OCI-LY3 (cell line): ENCODE measurements around the gene WWOX.

Experiments
- H2AFZ ChIP-seq: fragments of 200-600, 300-600 bp; shearing (Covaris generic); 2 replicates; pipeline ENCODE4 v1.6.0; 2014; ENCODE audit warnings: antibody characterized with exemption, low read depth, low read length
- H3K27ac ChIP-seq: fragments of 200-600, 300-600 bp; sonication (generic); 2 replicates; pipeline ENCODE4 v1.5.1; 2014; ENCODE audit warnings: mild to moderate bottlenecking, low read length, moderate library complexity, mixed read lengths
- H3K27me3 ChIP-seq: fragments of 200-600, 300-600 bp; sonication (generic); 2 replicates; pipeline ENCODE4 v1.6.1; 2014; ENCODE audit warnings: low read depth, low read length, mixed read lengths
- H3K36me3 ChIP-seq: fragments of 200-600, 300-600 bp; sonication (generic); replicated peaks from 2 replicates; pipeline ENCODE3; 2014; ENCODE audit warnings: low read depth, low read length, mixed read lengths
- H3K4me1 ChIP-seq: fragments of 300-600, 200-600 bp; sonication (generic); 2 replicates; pipeline ENCODE4 v1.6.1; 2014; ENCODE audit warnings: low read length, mixed read lengths
- H3K4me2 ChIP-seq: fragments of 200-600, 300-600 bp; sonication (generic); 2 replicates; pipeline ENCODE4 v1.6.1; 2014; ENCODE audit warnings: low read length, mixed read lengths
- H3K4me3 ChIP-seq: fragments of 300-600, 200-600 bp; sonication (generic); 2 replicates; pipeline ENCODE4 v1.5.1; 2014; ENCODE audit warnings: antibody characterized with exemption, mild to moderate bottlenecking, low read length, moderate library complexity
- H3K79me2 ChIP-seq: fragments of 300-600, 200-600 bp; shearing (Covaris generic); 2 replicates; pipeline ENCODE4 v1.6.1; 2014; ENCODE audit warnings: mild to moderate bottlenecking, low read length, mixed read lengths
- H3K9ac ChIP-seq: fragments of 300-600, 200-600 bp; shearing (Covaris generic); 2 replicates; pipeline ENCODE4 v1.6.0; 2014; ENCODE audit warnings: mild to moderate bottlenecking, low read length, moderate library complexity
- H3K9me3 ChIP-seq: fragments of 200-600, 300-600 bp; shearing (Covaris generic); 2 replicates; pipeline ENCODE4 v1.6.1; 2014; ENCODE audit warnings: low read length, mixed read lengths; ENCODE audit not compliant: insufficient read depth
- H4K20me1 ChIP-seq: fragments of 200-600, 300-600 bp; sonication (generic); 2 replicates; pipeline ENCODE4 v1.6.1; 2016; ENCODE audit warnings: low read length, mixed read lengths; ENCODE audit not compliant: insufficient read depth
- EZH2phosphoT487 ChIP-seq: fragments of 200-600 bp; shearing (Covaris generic); IDR thresholded peaks from 2 replicates; pipeline ENCODE4 v1.6.1; 2018; ENCODE audit warnings: antibody characterized with exemption, mixed run types, low read depth
- TF ChIP-seq, protein P1 (sequence below): fragments of 200-600, 300-600 bp; sonication (generic); IDR thresholded peaks from 2 replicates; pipeline ENCODE4 v1.5.1; 2014; ENCODE audit warnings: antibody characterized with exemption, low read length, low read depth

WWOX gene

DNA sequence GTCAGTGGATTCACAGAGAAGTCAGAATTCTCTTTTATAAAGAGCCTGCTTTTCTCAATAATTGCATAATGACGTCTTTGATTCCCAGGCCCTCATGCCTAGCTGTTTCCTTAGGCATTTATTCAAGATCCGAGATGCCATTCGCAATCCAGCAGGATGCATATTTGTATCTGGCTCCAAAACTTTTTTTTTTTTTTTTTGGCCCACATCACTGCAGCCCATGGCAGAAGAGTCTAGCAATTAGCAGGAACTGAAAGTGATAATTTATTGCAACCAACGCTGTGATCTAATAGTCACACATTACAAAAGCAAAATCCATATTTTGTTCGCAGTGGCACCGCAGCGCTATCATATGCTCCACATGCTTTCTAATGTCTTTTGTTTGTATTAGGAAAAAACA lies 997.7 kb downstream of the WWOX start:
- H3K4me1 ChIP-seq = no peaks in the 10 kb centered on the region
- no peak overlapping the region for H3K27ac ChIP-seq
- TF ChIP-seq, protein P1, sequence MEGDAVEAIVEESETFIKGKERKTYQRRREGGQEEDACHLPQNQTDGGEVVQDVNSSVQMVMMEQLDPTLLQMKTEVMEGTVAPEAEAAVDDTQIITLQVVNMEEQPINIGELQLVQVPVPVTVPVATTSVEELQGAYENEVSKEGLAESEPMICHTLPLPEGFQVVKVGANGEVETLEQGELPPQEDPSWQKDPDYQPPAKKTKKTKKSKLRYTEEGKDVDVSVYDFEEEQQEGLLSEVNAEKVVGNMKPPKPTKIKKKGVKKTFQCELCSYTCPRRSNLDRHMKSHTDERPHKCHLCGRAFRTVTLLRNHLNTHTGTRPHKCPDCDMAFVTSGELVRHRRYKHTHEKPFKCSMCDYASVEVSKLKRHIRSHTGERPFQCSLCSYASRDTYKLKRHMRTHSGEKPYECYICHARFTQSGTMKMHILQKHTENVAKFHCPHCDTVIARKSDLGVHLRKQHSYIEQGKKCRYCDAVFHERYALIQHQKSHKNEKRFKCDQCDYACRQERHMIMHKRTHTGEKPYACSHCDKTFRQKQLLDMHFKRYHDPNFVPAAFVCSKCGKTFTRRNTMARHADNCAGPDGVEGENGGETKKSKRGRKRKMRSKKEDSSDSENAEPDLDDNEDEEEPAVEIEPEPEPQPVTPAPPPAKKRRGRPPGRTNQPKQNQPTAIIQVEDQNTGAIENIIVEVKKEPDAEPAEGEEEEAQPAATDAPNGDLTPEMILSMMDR = no peak
- TF ChIP-seq EZH2phosphoT487 = no peak
- H3K36me3 ChIP-seq = no peaks in the 10 kb centered on the region
- H3K27me3 ChIP-seq = peaks cover 28% of the 10 kb centered on the region
- H4K20me1 ChIP-seq = no peaks in the 10 kb centered on the region
- no peaks in the 10 kb centered on the region for H3K9me3 ChIP-seq
- H2AFZ ChIP-seq = no peak overlapping the region
- no peak overlapping the region for H3K4me2 ChIP-seq
- no peak overlapping the region for H3K4me3 ChIP-seq
- no peaks in the 10 kb centered on the region for H3K79me2 ChIP-seq
- no peak overlapping the region for H3K9ac ChIP-seq

DNA sequence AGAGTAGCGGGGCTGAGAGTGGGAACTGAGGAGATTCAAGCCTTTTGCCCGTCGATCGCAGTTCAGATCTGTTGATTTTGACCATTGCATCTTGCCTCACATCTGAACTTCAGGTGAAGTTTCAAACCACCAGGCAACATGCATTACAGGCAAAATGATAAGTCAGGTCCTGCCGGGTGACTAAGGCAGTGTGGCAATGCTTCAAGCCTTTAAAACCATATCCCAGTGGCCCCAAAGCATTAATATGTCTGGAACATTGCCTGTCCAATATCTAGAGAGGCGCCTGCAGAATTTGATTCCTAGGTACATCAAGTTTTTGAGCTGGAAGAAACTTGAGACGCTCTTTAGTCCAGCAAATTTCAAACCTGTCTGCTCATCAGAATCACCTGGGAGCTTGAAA lies 998.3 kb downstream of the WWOX start:
- no peaks in the 10 kb centered on the region for H3K36me3 ChIP-seq
- no peak overlapping the region for H2AFZ ChIP-seq
- no peaks in the 10 kb centered on the region for H4K20me1 ChIP-seq
- no peak overlapping the region for H3K27ac ChIP-seq
- H3K4me1 ChIP-seq = no peaks in the 10 kb centered on the region
- no peak overlapping the region for H3K4me2 ChIP-seq
- H3K79me2 ChIP-seq = no peaks in the 10 kb centered on the region
- no peak for TF ChIP-seq EZH2phosphoT487
- TF ChIP-seq, protein P1 = no peak
- H3K27me3 ChIP-seq = peaks cover 34% of the 10 kb centered on the region
- no peak overlapping the region for H3K9ac ChIP-seq
- no peaks in the 10 kb centered on the region for H3K9me3 ChIP-seq
- no peak overlapping the region for H3K4me3 ChIP-seq

DNA sequence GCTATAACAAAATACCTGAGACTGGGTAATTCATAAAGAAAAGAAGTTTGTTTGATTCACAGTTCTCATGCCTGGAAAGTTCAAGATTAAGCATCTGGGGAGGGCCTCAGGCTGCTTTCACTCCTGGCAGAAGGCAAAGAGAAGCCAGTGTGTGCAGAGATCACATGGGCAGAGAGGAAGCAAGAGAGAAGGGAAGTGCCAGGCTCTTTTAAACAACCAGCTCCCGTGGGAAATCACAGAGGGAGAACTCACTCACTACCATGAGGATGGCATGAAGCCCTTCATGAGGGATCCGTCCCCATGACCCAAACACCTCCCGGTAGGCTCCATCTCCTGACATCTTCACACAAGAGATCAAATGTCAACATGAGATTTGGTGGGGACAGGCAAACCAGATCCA lies 999.5 kb downstream of the WWOX start:
- TF ChIP-seq, protein P1 = no peak
- TF ChIP-seq EZH2phosphoT487 = no peak
- Histone ChIP-seq H3K9ac (no peak overlapping the region), H3K4me2 (no peak overlapping the region), H3K4me3 (no peak overlapping the region), H3K9me3 (no peaks in the 10 kb centered on the region), H4K20me1 (no peaks in the 10 kb centered on the region), H3K36me3 (no peaks in the 10 kb centered on the region), H2AFZ (no peak overlapping the region), H3K27me3 (peaks cover 43% of the 10 kb centered on the region), H3K27ac (no peak overlapping the region), H3K79me2 (no peaks in the 10 kb centered on the region), H3K4me1 (no peaks in the 10 kb centered on the region)

DNA sequence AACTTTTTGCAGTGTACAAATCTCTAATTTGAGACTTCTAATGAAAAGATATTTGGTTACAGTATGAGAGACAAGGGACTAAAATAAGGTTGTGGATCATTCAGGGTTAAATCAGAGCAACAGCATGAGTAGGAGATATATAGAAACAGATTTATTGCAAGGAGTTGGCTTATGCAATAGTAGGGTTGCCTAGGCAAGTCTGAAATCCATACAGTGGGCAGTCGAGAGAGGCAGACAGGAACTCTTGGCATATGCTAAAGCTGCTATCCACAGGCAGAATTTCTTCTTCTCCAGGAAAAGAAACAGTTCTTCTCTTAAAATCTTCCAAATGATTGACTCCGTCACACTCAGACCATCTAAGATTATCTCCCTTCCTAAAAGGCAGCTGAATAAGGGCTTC lies 1000.3 kb downstream of the WWOX start:
- Histone ChIP-seq H3K9me3 (no peaks in the 10 kb centered on the region), H3K4me2 (no peak overlapping the region), H3K79me2 (no peaks in the 10 kb centered on the region), H3K36me3 (no peaks in the 10 kb centered on the region), H3K4me3 (no peak overlapping the region), H4K20me1 (no peaks in the 10 kb centered on the region), H3K27me3 (peaks cover 43% of the 10 kb centered on the region), H3K27ac (no peak overlapping the region), H3K4me1 (no peaks in the 10 kb centered on the region), H2AFZ (no peak overlapping the region), H3K9ac (no peak overlapping the region)
- TF ChIP-seq, protein P1 = no peak
- TF ChIP-seq EZH2phosphoT487 = no peak
